H9 (cell line): ENCODE data around the gene INTS7. TPM values are rescaled to one million over a fixed set of nuclear protein-coding genes. Genes with fewer than 3 reads are reported as not detected.

Experiments
- DNase-seq: peaks from one replicate; pipeline ENCODE4 v3.0.0-alpha.2; 2017
- H2AFZ ChIP-seq: one replicate; pipeline ENCODE4 v1.6.1; 2013; ENCODE audit warnings: mild to moderate bottlenecking, low read length, control low read depth, moderate library complexity
- H2AK5ac ChIP-seq: 2 replicates; pipeline ENCODE4 v1.6.1; 2013; ENCODE audit warnings: low read length, control low read depth, mixed read lengths; ENCODE audit not compliant: insufficient read length
- H2BK120ac ChIP-seq: one replicate; pipeline ENCODE4 v1.6.1; 2013; ENCODE audit warnings: low read depth, mild to moderate bottlenecking, low read length, control low read depth, inconsistent platforms; ENCODE audit not compliant: poor library complexity, severe bottlenecking
- H2BK12ac ChIP-seq: 2 replicates; pipeline ENCODE4 v1.6.1; 2013; ENCODE audit warnings: low read length, control low read depth, mixed read lengths, low read depth; ENCODE audit not compliant: insufficient read length
- H2BK15ac ChIP-seq: 2 replicates; pipeline ENCODE4 v1.6.1; 2013; ENCODE audit warnings: low read depth, low read length, control low read depth
- H2BK20ac ChIP-seq: one replicate; pipeline ENCODE4 v1.6.1; 2013; ENCODE audit warnings: low read depth, mild to moderate bottlenecking, low read length, control low read depth, inconsistent platforms; ENCODE audit not compliant: poor library complexity, severe bottlenecking
- H2BK5ac ChIP-seq: 2 replicates; pipeline ENCODE4 v1.6.1; 2013; ENCODE audit warnings: low read length, control low read depth, mixed read lengths; ENCODE audit not compliant: insufficient read length
- H3K14ac ChIP-seq: 2 replicates; pipeline ENCODE4 v1.6.1; 2013; ENCODE audit warnings: low read length, control low read depth; ENCODE audit not compliant: insufficient read depth
- H3K18ac ChIP-seq: 2 replicates; pipeline ENCODE4 v1.6.1; 2013; ENCODE audit warnings: low read depth, mild to moderate bottlenecking, mixed read lengths, low read length, control low read depth; ENCODE audit not compliant: insufficient read length
- H3K23ac ChIP-seq: 2 replicates; pipeline ENCODE4 v1.6.1; 2013; ENCODE audit warnings: low read length, control low read depth, mixed read lengths, low read depth; ENCODE audit not compliant: insufficient read length
- H3K23me2 ChIP-seq: 2 replicates; pipeline ENCODE4 v1.6.1; 2013; ENCODE audit warnings: low read depth, mild to moderate bottlenecking, mixed read lengths, low read length, control low read depth; ENCODE audit not compliant: insufficient read length, poor library complexity, severe bottlenecking
- H3K27ac ChIP-seq: 2 replicates; pipeline ENCODE4 v1.5.1; 2013; ENCODE audit warnings: low read length, control low read depth, mixed read lengths, low read depth; ENCODE audit not compliant: insufficient read length
- H3K27me3 ChIP-seq: 2 replicates; pipeline ENCODE4 v1.6.1; 2013; ENCODE audit warnings: low read length, control low read depth, inconsistent platforms; ENCODE audit not compliant: insufficient read depth
- H3K4ac ChIP-seq: 2 replicates; pipeline ENCODE4 v1.6.1; 2013; ENCODE audit warnings: low read depth, mild to moderate bottlenecking, control low read depth, inconsistent platforms, low read length, moderate library complexity
- H3K4me1 ChIP-seq: 2 replicates; pipeline ENCODE4 v1.6.1; 2013; ENCODE audit warnings: low read length, control low read depth, inconsistent platforms; ENCODE audit not compliant: insufficient read depth
- H3K4me2 ChIP-seq: 2 replicates; pipeline ENCODE4 v1.6.1; 2013; ENCODE audit warnings: low read length, control low read depth, mixed read lengths; ENCODE audit not compliant: insufficient read length, insufficient read depth
- H3K56ac ChIP-seq: 2 replicates; pipeline ENCODE4 v1.6.1; 2013; ENCODE audit warnings: low read depth, mild to moderate bottlenecking, mixed read lengths, low read length, control low read depth; ENCODE audit not compliant: insufficient read length
- H3K79me1 ChIP-seq: 2 replicates; pipeline ENCODE4 v1.6.1; 2013; ENCODE audit warnings: low read depth, mild to moderate bottlenecking, moderate library complexity, low read length, control low read depth, inconsistent platforms; ENCODE audit not compliant: insufficient read depth, poor library complexity, severe bottlenecking
- H3K79me2 ChIP-seq: 2 replicates; pipeline ENCODE4 v1.6.1; 2013; ENCODE audit warnings: low read length, control low read depth, inconsistent platforms; ENCODE audit not compliant: insufficient read depth
- H3K9ac ChIP-seq: 2 replicates; pipeline ENCODE4 v1.6.1; 2013; ENCODE audit warnings: low read length, control low read depth, mixed read lengths; ENCODE audit not compliant: insufficient read length; ENCODE audit errors: extremely low read depth
- H3K9me3 ChIP-seq: one replicate; pipeline ENCODE4 v1.6.1; 2013; ENCODE audit warnings: low read depth, low read length, inconsistent platforms; ENCODE audit not compliant: control insufficient read depth
- H3T11ph ChIP-seq: one replicate; pipeline ENCODE4 v1.6.1; 2013; ENCODE audit warnings: mild to moderate bottlenecking, low read length, control low read depth, inconsistent platforms
- H4K20me1 ChIP-seq: one replicate; pipeline ENCODE4 v1.6.1; 2013; ENCODE audit not compliant: control insufficient read depth, insufficient read length, insufficient read depth
- H4K5ac ChIP-seq: 2 replicates; pipeline ENCODE4 v1.6.1; 2013; ENCODE audit warnings: low read depth, mild to moderate bottlenecking, mixed read lengths, low read length, control low read depth; ENCODE audit not compliant: insufficient read length
- H4K8ac ChIP-seq: replicated peaks from 2 replicates; pipeline ENCODE4 v1.6.1; 2013; ENCODE audit warnings: low read length, control low read depth, mixed read lengths, low read depth; ENCODE audit not compliant: insufficient read length
- H4K91ac ChIP-seq: 2 replicates; pipeline ENCODE4 v1.6.1; 2013; ENCODE audit warnings: low read depth, mild to moderate bottlenecking, moderate library complexity, mixed read lengths, low read length, control low read depth; ENCODE audit not compliant: insufficient read length
- H3K27ac Mint-ChIP-seq, 3 experiments: 2 replicates in 2 of 3; 3 replicates in 1 of 3; pipeline ENCODE4 v1.8.0; 2020 to 2021; ENCODE audit warnings: mixed read lengths in 3 of 3, mild to moderate bottlenecking in 1 of 3, moderate library complexity in 1 of 3
- H3K27me3 Mint-ChIP-seq: 2 replicates; pipeline ENCODE4 v1.8.0; 2021; ENCODE audit warnings: low read depth, mild to moderate bottlenecking, moderate library complexity, mixed read lengths
- H3K36me3 Mint-ChIP-seq, 3 experiments: 2 replicates in 2 of 3; 3 replicates in 1 of 3; pipeline ENCODE4 v1.8.0; 2020 to 2021; ENCODE audit warnings: low read depth in 3 of 3, mixed read lengths in 3 of 3; ENCODE audit not compliant: insufficient read depth in 1 of 3
- H3K4me1 Mint-ChIP-seq, 2 experiments: 2 replicates each; pipeline ENCODE4 v1.8.0; 2020; ENCODE audit warnings: mixed read lengths in 2 of 2
- H3K4me3 Mint-ChIP-seq, 2 experiments: 2 replicates in 1 of 2; 3 replicates in 1 of 2; pipeline ENCODE4 v1.8.0; 2020 to 2021; ENCODE audit warnings: mild to moderate bottlenecking in 2 of 2, mixed read lengths in 2 of 2, moderate library complexity in 1 of 2
- H3K9me3 Mint-ChIP-seq, 2 experiments: 2 replicates in 1 of 2; 3 replicates in 1 of 2; pipeline ENCODE4 v1.8.0; 2020; ENCODE audit warnings: mild to moderate bottlenecking in 2 of 2, mixed read lengths in 2 of 2, moderate library complexity in 1 of 2
- CTCF ChIP-seq: fragments of 200-600 bp; sonication (generic); conservative IDR thresholded peaks from 3 replicates; pipeline ENCODE4 v1.8.0; 2021; ENCODE audit warnings: antibody characterized with exemption, mild to moderate bottlenecking
- WGBS: extraction: QIAGEN DNeasy Blood & Tissue Kit; methylation state at CpG from one replicate; pipeline ENCODE4 v1.1.7; 2013; ENCODE audit warnings: missing lambda C conversion rate, low lambda C conversion rate, mixed read lengths; ENCODE audit not compliant: insufficient read length; ENCODE audit errors: extremely low coverage; 5-methylcytosine and 5-hydroxymethylcytosine counted together
- total RNA-seq: library from RNA; stranded (reverse); gene quantifications from 2 replicates; pipeline ENCODE4 v1.2.1, GENCODE V29; 2021

The INTS7 gene
- total RNA-seq, 1 experiment from 2014 or later, result 32.3 TPM

GRCh38 chr1:211959680-211960079 is 75.7 kb downstream of the INTS7 start:
- no peak overlapping the region for H4K91ac ChIP-seq
- no peak overlapping the region for H3K9ac ChIP-seq
- H3K27ac ChIP-seq, result no peak overlapping the region
- Mint-ChIP-seq H3K36me3 (peaks cover 30 to 54% (median 31%) of the 10 kb centered on the region in 3 experiments), H3K27ac (peak overlapping the region in 1 of 3 experiments; percentile 81; a peak in 3 of 7 replicates), H3K4me1 (peaks cover 0 to 3% of the 10 kb centered on the region in 2 experiments; a peak in 1 of 4 replicates), H3K27me3 (no peaks in the 10 kb centered on the region), H3K9me3 (no peaks in the 10 kb centered on the region), H3K4me3 (no peak overlapping the region)
- H3K4me1 ChIP-seq, result no peaks in the 10 kb centered on the region
- H3K27me3 ChIP-seq, result no peaks in the 10 kb centered on the region
- H2BK20ac ChIP-seq, result no peak overlapping the region
- no peak overlapping the region for H2AK5ac ChIP-seq
- no peak overlapping the region for H4K8ac ChIP-seq
- H2BK5ac ChIP-seq, result no peak overlapping the region
- H3K56ac ChIP-seq, result no peak overlapping the region
- TF ChIP-seq CTCF, result no peak
- no peak for DNase-seq
- no peak overlapping the region for H3K14ac ChIP-seq
- no peaks in the 10 kb centered on the region for H3K9me3 ChIP-seq
- H3K23me2 ChIP-seq, result no peaks in the 10 kb centered on the region
- H2BK120ac ChIP-seq, result no peak overlapping the region
- WGBS, result no CpG with 5 or more reads among the region's 11 CpGs
- no peak overlapping the region for H3K4me2 ChIP-seq
- no peak overlapping the region for H4K5ac ChIP-seq
- no peaks in the 10 kb centered on the region for H3K79me2 ChIP-seq
- no peaks in the 10 kb centered on the region for H4K20me1 ChIP-seq
- no peak overlapping the region for H3T11ph ChIP-seq
- no peak overlapping the region for H3K18ac ChIP-seq
- H2AFZ ChIP-seq, result no peak overlapping the region
- H3K23ac ChIP-seq, result no peak overlapping the region
- no peak overlapping the region for H2BK12ac ChIP-seq
- no peak overlapping the region for H3K4ac ChIP-seq
- H3K79me1 ChIP-seq, result no peaks in the 10 kb centered on the region
- no peak overlapping the region for H2BK15ac ChIP-seq
